ENCODE data around the gene DPP10. TPM values are rescaled to one million over a fixed set of nuclear protein-coding genes. Genes with fewer than 3 reads are reported as not detected.

Gene DPP10
- total RNA-seq, 1 experiment from 2014 or later, result not detected

DNA sequence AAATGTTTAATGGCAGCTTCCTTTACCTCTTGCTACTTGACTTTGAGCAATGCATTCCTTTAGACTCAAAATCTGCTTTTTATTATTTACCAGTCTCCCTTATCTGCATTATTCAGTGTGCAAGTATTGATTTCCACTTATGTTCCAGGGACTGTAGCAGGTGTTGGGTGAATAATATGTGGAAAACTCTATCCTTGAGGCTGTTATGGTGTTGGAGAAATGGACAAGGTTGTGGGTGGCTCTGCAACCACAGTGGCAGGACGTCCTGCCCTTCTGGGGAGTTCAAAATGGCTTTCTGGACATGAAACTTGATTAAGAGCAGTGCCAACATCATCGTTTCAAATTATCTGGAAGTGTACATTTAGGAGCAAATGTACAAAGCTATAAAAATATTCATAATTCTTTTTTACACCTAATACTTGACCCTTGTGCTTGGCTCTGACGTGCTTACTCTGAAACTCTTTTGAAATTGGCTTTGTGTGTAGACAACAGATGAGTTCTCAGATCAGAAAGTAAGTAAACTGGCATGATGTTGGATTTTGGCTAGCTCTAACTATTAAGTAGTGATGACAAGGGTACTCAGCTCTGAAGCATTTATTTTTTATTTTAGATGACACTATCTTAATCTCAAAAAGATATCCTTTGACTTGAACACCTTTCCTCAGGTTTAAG is 766.2 kb downstream of the DPP10 start:
- peaks cover 7% of the 10 kb centered on the region for H3K9me3 Mint-ChIP-seq (ENCODE audit: low read depth, unreplicated experiment)
- CTCF ChIA-PET, result no interaction called here

DNA sequence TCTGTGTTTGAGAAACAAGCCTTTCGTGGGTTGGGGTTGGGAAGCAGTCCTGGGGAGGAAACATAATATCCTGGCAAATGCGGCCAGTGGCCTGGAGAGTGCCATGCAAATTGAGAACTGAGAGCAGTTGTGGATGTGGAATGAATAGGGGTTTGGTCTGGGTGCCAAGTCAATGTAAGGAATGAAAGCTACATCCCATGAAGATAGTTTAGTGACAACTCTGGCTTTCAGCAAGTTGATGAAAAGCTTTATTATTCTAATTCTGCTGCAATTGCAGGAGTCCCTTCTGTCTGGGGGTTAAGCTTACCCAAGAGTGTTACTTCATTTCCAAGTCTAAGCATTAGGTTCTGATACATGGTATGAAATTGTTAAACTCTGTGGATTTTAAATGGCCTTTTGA is 771.6 kb downstream of the DPP10 start:
- Mint-ChIP-seq H3K27me3 (ENCODE audit: unreplicated experiment) (no peaks in the 10 kb centered on the region), H3K4me1 (ENCODE audit: low read depth, unreplicated experiment) (no peaks in the 10 kb centered on the region), H3K36me3 (ENCODE audit: insufficient read depth, unreplicated experiment) (no peaks in the 10 kb centered on the region), H3K27ac (ENCODE audit: unreplicated experiment) (no peak overlapping the region), H3K9me3 (ENCODE audit: low read depth, unreplicated experiment) (peaks cover 5% of the 10 kb centered on the region), H3K4me3 (ENCODE audit: low read depth, unreplicated experiment) (no peak overlapping the region)
- DNase-seq, result no peak
- CTCF ChIA-PET, result no interaction called here
- intact Hi-C loops (cut with micrococcal nuclease; ENCODE audit: unreplicated experiment), result no loop called here
- BruUV-seq (replicated peaks), result no TSS peak
- TF ChIP-seq, protein P1, sequence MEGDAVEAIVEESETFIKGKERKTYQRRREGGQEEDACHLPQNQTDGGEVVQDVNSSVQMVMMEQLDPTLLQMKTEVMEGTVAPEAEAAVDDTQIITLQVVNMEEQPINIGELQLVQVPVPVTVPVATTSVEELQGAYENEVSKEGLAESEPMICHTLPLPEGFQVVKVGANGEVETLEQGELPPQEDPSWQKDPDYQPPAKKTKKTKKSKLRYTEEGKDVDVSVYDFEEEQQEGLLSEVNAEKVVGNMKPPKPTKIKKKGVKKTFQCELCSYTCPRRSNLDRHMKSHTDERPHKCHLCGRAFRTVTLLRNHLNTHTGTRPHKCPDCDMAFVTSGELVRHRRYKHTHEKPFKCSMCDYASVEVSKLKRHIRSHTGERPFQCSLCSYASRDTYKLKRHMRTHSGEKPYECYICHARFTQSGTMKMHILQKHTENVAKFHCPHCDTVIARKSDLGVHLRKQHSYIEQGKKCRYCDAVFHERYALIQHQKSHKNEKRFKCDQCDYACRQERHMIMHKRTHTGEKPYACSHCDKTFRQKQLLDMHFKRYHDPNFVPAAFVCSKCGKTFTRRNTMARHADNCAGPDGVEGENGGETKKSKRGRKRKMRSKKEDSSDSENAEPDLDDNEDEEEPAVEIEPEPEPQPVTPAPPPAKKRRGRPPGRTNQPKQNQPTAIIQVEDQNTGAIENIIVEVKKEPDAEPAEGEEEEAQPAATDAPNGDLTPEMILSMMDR (IDR thresholded peaks at IDR 0.05; ENCODE audit: unreplicated experiment), result no peak

More for the DNA sequence above, 766.2 kb downstream of the DPP10 start:
- TF ChIP-seq, protein P1 (IDR thresholded peaks at IDR 0.05; ENCODE audit: unreplicated experiment), result no peak
- H3K27me3 Mint-ChIP-seq (ENCODE audit: unreplicated experiment), result no peaks in the 10 kb centered on the region
- intact Hi-C loops (cut with micrococcal nuclease; ENCODE audit: unreplicated experiment), result no loop called here
- no peak overlapping the region for H3K4me3 Mint-ChIP-seq (ENCODE audit: low read depth, unreplicated experiment)
- no peaks in the 10 kb centered on the region for H3K36me3 Mint-ChIP-seq (ENCODE audit: insufficient read depth, unreplicated experiment)
- no peak for DNase-seq
- H3K27ac Mint-ChIP-seq (ENCODE audit: unreplicated experiment), result no peak overlapping the region
- no peaks in the 10 kb centered on the region for H3K4me1 Mint-ChIP-seq (ENCODE audit: low read depth, unreplicated experiment)
- BruUV-seq (replicated peaks), result no TSS peak

DNA sequence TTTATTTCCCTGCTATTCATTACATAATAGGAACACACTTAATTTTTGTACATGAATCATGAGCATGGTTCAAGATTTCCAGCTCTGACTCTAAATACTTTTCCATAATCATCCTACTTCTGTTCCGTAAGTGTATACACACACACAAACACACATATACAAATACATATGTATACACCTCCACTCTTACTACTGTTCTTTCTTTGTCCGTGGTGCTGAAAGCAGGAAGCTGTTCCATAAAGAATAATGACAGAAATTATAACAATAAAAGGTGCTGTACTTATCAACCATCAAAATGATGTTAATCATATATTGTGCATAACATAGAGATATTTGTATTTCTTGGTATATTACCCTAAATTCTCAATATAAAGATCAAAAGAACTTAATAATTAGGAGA is 776.9 kb downstream of the DPP10 start:
- BruUV-seq (replicated peaks), result no TSS peak
- CTCF ChIA-PET, result no interaction called here
- Mint-ChIP-seq H3K4me1 (ENCODE audit: low read depth, unreplicated experiment) (no peaks in the 10 kb centered on the region), H3K36me3 (ENCODE audit: insufficient read depth, unreplicated experiment) (no peaks in the 10 kb centered on the region), H3K27me3 (ENCODE audit: unreplicated experiment) (no peaks in the 10 kb centered on the region), H3K27ac (ENCODE audit: unreplicated experiment) (no peak overlapping the region), H3K4me3 (ENCODE audit: low read depth, unreplicated experiment) (no peak overlapping the region), H3K9me3 (ENCODE audit: low read depth, unreplicated experiment) (peaks cover 8% of the 10 kb centered on the region)
- intact Hi-C loops (cut with micrococcal nuclease; ENCODE audit: unreplicated experiment), result no loop called here
- no peak for DNase-seq
- TF ChIP-seq, protein P1 (IDR thresholded peaks at IDR 0.05; ENCODE audit: unreplicated experiment), result no peak

DNA sequence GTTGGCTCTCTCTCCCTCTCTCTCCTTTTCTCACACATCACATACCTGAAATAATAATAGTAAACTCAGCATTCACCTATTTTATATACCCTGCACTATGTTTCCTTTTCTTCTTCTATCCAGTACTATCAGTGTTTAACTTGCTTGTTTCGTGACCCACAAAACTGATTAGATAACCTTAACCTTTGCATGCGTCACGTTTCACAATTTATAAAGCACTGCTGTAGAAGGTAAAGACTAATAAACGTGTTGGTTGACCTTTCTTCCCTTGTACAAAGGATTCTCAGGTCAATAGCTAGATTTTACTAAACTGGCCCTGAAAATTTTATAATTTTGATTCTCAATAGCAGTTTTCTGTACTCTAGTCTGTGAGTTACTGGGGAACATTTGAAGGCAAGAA is 791.7 kb downstream of the DPP10 start:
- DNase-seq, result no peak
- intact Hi-C loops (cut with micrococcal nuclease; ENCODE audit: unreplicated experiment), result no loop called here
- Mint-ChIP-seq H3K4me3 (ENCODE audit: low read depth, unreplicated experiment) (no peak overlapping the region), H3K4me1 (ENCODE audit: low read depth, unreplicated experiment) (no peaks in the 10 kb centered on the region), H3K9me3 (ENCODE audit: low read depth, unreplicated experiment) (peaks cover 13% of the 10 kb centered on the region), H3K27me3 (ENCODE audit: unreplicated experiment) (no peaks in the 10 kb centered on the region), H3K36me3 (ENCODE audit: insufficient read depth, unreplicated experiment) (no peaks in the 10 kb centered on the region), H3K27ac (ENCODE audit: unreplicated experiment) (no peak overlapping the region)
- CTCF ChIA-PET, result no interaction called here
- BruUV-seq (replicated peaks), result no TSS peak
- TF ChIP-seq, protein P1 (IDR thresholded peaks at IDR 0.05; ENCODE audit: unreplicated experiment), result no peak
